Memory B cell (primary cell): ENCODE results near the gene LIMS2.

ENCODE experiments used
- ATAC-seq: fragments of 150-1000 bp; cut with Tn5 transposase; 2 replicates; pipeline ENCODE4 v1.10.0; 2021; ENCODE audit warnings: low read depth, mild to moderate bottlenecking, moderate library complexity
- DNase-seq, 2 donors: peaks; one replicate each; pipeline ENCODE4 v3.0.0; 2022; ENCODE audit warnings: low spot score in 2 of 2
- H3K27ac Mint-ChIP-seq: one replicate; pipeline ENCODE4 v1.8.0; 2022; ENCODE audit warnings: mild to moderate bottlenecking, moderate library complexity, mixed read lengths
- H3K27me3 Mint-ChIP-seq: one replicate; pipeline ENCODE4 v1.8.0; 2022; ENCODE audit warnings: mixed read lengths
- H3K36me3 Mint-ChIP-seq: one replicate; pipeline ENCODE4 v1.8.0; 2022; ENCODE audit warnings: mild to moderate bottlenecking, mixed read lengths
- H3K4me1 Mint-ChIP-seq: one replicate; pipeline ENCODE4 v1.8.0; 2022; ENCODE audit warnings: mixed read lengths
- H3K4me3 Mint-ChIP-seq: one replicate; pipeline ENCODE4 v1.8.0; 2022; ENCODE audit warnings: mild to moderate bottlenecking, moderate library complexity, mixed read lengths
- H3K9me3 Mint-ChIP-seq: one replicate; pipeline ENCODE4 v1.8.0; 2022; ENCODE audit warnings: mixed read lengths

Gene LIMS2

DNA sequence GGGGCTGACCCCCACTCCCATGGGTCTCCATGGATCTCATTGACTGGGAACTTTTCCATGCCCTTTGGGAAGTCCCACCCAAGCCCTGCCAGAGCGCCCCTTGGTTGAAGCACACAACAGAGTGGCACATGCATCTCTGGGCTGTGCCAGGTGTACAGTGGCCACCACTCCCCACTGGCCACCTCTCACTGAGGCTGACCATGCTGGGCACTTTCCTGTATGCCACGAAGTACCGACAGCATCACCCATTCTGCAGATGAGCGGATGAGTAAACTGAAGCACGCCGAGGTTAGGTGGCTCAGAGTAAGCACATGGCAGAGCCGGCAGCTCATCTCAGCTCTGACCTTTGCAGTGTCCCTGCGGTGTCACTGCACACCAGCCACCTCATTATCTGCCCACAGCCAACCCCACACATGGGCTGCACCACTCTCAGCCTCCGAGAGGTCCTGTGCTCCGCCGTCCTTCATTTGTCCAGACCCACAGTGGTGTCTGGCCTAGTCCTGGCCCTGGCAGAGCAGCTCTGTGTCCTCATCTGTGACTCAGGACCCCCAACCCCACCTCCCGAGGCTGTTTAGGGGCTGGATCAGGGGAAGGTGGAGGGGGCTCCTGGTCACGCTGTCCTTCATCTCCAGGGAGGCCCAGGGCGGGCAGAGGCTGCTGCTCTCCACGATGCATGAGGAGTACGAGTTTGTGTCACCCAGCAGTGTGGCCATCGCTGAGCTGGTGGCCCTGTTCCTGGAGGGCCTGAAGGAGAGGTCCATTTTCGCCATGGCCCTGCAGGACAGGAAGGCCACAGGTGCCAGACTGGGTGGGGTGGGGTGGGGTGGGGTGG is 47.4 kb downstream of the LIMS2 start:
- no peaks in the 10 kb centered on the region for H3K9me3 Mint-ChIP-seq
- no peak overlapping the region for H3K4me3 Mint-ChIP-seq
- H3K36me3 Mint-ChIP-seq: no peaks in the 10 kb centered on the region
- peaks cover 42% of the 10 kb centered on the region for H3K4me1 Mint-ChIP-seq
- no peak overlapping the region for H3K27ac Mint-ChIP-seq
- DNase-seq (no peak), ATAC-seq (no peak)
- no peaks in the 10 kb centered on the region for H3K27me3 Mint-ChIP-seq

DNA sequence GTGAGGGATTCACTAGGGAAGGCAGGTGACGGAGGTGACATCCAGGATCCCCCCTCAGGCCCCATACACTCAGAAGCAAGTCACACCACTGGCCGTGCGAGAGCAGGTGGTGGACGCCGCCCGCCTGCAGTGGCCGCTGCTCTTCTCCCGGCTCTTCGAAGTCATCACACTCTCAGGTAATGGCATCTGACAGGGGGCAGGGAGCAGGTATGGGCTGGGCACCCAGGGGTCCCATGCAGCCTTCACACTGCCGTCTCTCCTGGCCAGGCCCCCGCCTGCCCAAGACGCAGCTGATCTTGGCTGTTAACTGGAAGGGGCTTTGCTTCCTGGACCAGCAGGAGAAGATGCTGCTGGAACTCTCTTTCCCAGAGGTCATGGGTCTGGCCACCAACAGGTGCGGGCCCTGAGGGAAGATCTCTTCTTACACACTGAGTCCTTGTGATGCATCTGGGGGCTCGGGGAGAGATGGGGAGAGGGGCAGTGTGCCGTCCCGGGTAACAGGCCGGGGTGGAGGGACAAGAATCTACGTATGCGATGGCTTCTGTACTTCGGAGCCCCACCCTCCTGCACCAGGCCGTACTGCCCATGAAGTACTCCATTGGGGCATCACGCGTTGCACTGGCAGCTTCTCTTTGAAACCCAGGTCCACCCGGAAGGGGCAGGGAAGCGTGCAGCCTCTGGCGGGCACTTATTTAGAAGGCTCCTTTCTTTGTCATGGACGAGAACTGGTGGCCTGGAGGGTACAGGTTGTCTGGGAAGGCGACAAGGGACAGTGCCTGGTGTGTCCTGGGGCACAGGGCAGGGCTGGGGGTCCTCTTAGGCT is 48.2 kb downstream of the LIMS2 start:
- Mint-ChIP-seq H3K9me3 (no peaks in the 10 kb centered on the region), H3K4me1 (peaks cover 39% of the 10 kb centered on the region), H3K27me3 (no peaks in the 10 kb centered on the region), H3K27ac (no peak overlapping the region), H3K4me3 (no peak overlapping the region), H3K36me3 (no peaks in the 10 kb centered on the region)
- no peak for ATAC-seq
- DNase-seq: no peak

DNA sequence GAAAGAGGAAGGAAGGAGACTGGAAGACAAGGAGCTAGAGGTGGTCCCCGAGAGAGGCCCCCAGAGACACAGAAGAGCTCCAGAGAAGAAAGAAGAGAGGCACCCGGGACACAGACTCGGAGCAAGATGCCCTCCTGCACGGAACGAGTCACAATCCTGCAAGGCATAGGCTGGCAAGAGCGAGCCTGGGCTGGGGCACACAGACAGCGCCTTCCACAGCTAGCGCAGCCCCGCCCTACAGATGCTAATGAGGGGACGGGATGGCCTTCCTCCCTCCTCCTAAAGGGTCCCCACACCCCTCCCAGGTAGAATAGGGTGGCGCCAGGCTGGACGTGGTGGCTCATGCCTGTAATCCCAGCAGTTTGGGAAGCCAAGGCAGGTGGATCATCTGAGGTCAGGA is 49.2 kb downstream of the LIMS2 start:
- H3K27ac Mint-ChIP-seq: no peak overlapping the region
- DNase-seq: no peak
- no peak for ATAC-seq
- H3K36me3 Mint-ChIP-seq: no peaks in the 10 kb centered on the region
- peaks cover 45% of the 10 kb centered on the region for H3K4me1 Mint-ChIP-seq
- H3K4me3 Mint-ChIP-seq: no peak overlapping the region
- no peaks in the 10 kb centered on the region for H3K27me3 Mint-ChIP-seq
- H3K9me3 Mint-ChIP-seq: no peaks in the 10 kb centered on the region

DNA sequence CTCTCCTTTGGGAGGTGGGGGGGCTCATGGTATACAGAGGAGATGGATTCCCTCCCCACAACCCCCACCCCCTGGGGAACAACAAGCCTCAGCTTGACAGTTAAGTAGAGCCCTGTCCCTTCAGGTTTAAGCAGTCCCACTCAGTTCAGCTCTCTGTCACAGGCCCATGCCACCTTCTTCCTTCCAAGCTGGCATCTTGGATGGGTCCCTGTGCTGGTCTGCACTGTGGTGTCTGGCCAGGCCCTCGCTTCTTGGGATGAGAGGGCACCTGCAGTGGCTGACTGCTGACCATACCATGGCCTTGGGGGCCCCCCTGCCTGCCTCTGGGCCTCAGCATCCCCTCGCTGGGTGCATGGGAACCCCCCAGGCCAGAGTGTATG is 49.8 kb downstream of the LIMS2 start:
- Mint-ChIP-seq H3K9me3 (no peaks in the 10 kb centered on the region), H3K27me3 (no peaks in the 10 kb centered on the region), H3K36me3 (no peaks in the 10 kb centered on the region), H3K4me1 (peaks cover 40% of the 10 kb centered on the region), H3K27ac (no peak overlapping the region), H3K4me3 (no peak overlapping the region)
- DNase-seq: no peak
- no peak for ATAC-seq

DNA sequence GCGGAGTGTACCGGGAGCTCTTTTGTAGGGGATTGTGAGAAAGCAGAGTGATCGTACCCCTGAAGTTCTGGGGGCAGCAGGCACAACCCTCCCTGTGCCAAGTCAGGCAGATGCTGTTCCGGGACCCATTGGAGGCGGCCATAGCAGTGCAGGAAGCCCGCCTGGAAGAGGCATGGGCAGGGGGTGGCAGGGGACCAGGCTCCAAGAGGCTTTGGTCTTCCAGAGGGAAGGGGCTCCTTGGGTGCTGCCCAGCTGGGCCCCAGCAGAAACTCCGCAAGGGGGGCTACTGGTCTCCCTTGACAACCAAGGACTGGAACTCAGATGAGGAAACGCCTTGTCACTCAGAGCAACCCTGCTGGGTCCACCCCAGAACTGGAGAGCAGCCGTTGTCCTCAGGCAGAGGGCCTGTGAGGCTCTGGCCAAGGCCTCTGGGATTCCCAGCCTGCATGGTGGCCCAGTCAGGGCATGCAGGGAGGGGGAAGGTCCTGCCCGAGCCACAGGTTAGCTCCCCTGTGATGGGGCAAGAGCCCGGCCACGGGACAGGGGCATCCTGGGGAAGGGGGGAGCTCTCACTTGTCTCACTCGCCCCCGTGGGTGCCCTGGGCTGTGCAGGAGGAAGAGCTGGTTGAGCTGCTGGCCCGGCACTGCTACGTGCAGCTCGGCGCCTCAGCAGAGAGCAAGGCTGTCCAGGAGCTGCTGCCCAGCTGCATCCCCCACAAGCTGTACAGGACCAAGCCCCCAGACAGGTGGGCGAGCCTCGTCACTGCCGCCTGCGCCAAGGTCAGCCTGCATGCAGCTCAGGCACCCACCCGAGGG is 50.4 kb downstream of the LIMS2 start:
- Mint-ChIP-seq H3K4me1 (peaks cover 37% of the 10 kb centered on the region), H3K4me3 (no peak overlapping the region), H3K27me3 (no peaks in the 10 kb centered on the region), H3K36me3 (no peaks in the 10 kb centered on the region), H3K9me3 (no peaks in the 10 kb centered on the region), H3K27ac (no peak overlapping the region)
- ATAC-seq (no peak), DNase-seq (no peak)

DNA sequence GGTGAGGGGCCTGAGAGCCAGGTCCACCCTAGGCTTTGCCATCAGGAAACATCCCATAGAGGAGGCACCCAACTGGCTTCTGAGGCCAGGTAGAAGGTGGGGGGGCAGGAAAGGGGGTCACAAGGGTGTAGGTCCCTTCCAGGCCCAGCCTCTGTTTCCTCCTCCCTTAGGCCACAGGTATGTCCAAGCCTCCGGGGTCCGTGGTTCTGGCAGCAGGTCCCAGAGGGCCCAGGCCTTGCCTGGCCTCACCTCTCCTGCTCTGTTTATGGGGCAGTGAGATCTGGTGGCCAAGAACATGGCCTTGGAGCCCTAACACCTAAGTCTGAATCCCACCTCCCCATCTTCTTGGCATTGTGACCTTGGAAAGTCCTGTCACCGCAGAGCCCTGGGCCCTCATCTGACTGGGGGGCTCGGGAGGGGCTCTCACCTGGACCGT is 51.0 kb downstream of the LIMS2 start:
- ATAC-seq (no peak), DNase-seq (no peak)
- Mint-ChIP-seq H3K36me3 (no peaks in the 10 kb centered on the region), H3K4me3 (no peak overlapping the region), H3K9me3 (no peaks in the 10 kb centered on the region), H3K27ac (no peak overlapping the region), H3K27me3 (no peaks in the 10 kb centered on the region), H3K4me1 (peaks cover 38% of the 10 kb centered on the region)

DNA sequence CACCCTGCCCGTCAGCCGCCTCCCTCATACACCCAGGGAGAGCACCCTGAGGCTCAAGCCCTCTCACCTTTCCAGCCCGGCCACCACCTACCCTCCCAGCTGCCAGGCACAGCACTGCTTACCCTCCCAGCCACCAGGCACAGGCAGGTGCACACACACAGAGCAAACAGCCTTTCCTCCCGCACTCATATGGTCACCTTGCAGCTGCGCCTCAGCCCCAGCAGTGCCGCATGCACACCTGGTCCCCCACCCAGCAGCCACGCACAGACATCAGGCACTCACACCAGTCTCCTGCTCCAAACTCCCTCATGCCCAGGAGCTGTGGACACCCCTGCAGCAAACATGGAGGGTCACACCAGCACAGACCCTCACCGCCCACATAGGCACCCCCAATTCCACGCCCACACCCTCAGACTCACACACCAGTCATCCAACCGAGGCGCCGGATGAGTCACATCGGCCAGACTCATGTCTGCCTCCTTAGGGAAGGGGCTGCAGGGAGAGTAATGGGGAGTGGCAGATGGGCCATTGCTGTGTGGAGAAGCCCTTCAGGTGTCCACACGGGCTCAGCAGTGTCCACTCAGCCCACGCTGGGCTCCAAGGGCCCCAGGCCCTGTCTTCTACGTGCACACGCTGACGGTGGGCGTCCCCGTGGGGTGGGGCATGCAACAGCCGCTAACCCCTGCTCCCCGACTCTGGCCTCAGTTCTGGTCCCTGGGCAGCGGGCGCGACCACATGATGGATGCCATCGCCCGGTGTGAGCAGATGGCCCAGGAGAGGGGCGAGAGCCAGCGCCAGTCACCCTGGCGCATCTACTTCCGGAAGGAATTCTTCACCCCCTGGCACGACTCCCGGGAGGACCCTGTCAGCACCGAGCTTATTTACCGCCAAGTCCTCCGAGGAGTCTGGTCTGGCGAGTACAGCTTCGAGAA is 51.7 kb downstream of the LIMS2 start:
- Mint-ChIP-seq H3K36me3 (no peaks in the 10 kb centered on the region), H3K9me3 (no peaks in the 10 kb centered on the region), H3K4me3 (no peak overlapping the region), H3K27ac (no peak overlapping the region), H3K4me1 (peaks cover 36% of the 10 kb centered on the region), H3K27me3 (no peaks in the 10 kb centered on the region)
- DNase-seq: no peak
- no peak for ATAC-seq

DNA sequence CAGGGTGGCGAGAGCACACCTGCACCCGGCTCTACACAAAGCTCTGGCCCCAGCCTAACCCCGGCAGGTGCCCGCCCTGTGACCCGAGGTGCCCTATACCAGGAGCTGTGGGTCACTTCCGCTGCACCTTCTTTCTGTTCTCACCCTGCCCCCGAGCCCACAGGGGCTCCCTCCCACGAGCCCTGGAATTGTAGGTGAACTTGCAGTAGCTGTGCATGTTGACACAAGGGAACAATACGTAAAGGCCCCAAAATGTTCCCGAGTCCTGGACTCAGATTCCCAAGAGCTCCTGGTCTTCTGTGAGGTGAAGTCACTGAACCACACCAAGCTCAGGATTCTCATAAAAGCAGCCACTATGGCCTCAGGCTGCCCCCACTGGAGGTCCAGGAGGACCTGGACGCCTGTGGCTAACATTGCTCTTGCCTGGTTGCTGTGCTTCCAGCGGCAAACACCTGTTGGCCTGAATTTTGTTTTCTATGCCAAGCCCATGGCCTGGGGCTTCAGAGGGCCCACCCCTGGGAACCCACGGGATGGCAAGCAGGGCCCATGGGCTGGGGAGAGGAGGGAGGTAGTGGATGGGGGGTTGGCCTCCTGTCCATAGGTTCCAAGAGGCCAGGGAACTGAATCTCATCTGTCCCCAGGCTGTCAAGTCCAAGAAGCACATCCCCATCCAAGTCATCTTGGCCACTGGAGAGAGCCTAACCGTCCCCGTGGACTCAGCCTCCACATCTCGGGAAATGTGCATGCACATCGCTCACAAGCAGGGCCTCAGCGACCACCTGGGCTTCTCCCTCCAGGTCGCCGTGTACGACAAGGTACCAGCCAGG is 52.6 kb downstream of the LIMS2 start:
- peak overlapping the region; percentile 8 for H3K4me3 Mint-ChIP-seq
- no peaks in the 10 kb centered on the region for H3K27me3 Mint-ChIP-seq
- H3K27ac Mint-ChIP-seq: no peak overlapping the region
- H3K9me3 Mint-ChIP-seq: no peaks in the 10 kb centered on the region
- no peaks in the 10 kb centered on the region for H3K36me3 Mint-ChIP-seq
- ATAC-seq: no peak
- H3K4me1 Mint-ChIP-seq: peaks cover 37% of the 10 kb centered on the region
- DNase-seq: no peak

DNA sequence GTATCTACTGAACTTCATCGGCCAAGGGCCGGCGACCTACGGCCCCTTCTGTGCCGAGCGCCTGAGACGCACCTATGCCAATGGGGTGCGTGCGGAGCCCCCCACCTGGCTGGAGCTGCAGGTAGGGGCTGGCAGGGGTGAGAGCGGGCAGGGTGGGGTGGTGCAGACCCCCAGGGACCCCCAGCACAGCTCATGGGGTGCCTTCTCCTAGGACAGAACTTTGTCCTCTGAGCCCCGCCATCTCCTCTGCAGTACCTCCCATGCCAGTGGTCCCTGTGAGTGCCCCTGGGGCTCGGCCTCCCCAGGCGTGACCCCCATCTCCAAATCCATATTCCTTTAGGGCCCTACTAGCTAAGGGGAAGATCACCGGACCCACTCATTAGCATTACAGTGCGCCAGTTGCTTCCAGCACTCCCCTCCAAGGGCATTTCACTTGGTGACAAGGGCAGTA is 53.3 kb downstream of the LIMS2 start:
- no peaks in the 10 kb centered on the region for H3K36me3 Mint-ChIP-seq
- no peak overlapping the region for H3K27ac Mint-ChIP-seq
- H3K4me1 Mint-ChIP-seq: peaks cover 36% of the 10 kb centered on the region
- no peaks in the 10 kb centered on the region for H3K27me3 Mint-ChIP-seq
- ATAC-seq (no peak), DNase-seq (no peak)
- no peaks in the 10 kb centered on the region for H3K9me3 Mint-ChIP-seq
- H3K4me3 Mint-ChIP-seq: no peak overlapping the region

DNA sequence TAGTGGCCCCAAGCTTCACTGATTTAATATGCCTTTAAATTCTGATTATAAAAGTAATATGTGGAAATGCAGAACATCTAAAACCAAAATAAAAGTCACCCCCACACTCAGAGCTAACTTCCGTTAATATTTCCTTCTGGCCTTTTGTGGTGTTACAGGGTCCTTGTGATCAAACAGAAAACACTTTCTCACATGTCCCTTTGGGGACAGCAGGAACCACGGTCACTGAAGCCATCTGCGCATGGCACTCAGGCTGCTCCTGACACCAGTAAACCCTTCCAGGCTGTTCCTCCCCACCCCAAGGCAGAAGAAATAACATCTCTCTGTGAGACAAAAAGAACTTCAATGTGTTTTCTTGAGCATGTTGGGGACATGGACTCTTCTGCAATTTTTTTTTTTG is 54.5 kb downstream of the LIMS2 start:
- Mint-ChIP-seq H3K27ac (no peak overlapping the region), H3K4me3 (peak overlapping the region; percentile 61), H3K9me3 (no peaks in the 10 kb centered on the region), H3K27me3 (no peaks in the 10 kb centered on the region), H3K4me1 (peaks cover 34% of the 10 kb centered on the region), H3K36me3 (no peaks in the 10 kb centered on the region)
- ATAC-seq (peak; percentile 87), DNase-seq (no peak)

DNA sequence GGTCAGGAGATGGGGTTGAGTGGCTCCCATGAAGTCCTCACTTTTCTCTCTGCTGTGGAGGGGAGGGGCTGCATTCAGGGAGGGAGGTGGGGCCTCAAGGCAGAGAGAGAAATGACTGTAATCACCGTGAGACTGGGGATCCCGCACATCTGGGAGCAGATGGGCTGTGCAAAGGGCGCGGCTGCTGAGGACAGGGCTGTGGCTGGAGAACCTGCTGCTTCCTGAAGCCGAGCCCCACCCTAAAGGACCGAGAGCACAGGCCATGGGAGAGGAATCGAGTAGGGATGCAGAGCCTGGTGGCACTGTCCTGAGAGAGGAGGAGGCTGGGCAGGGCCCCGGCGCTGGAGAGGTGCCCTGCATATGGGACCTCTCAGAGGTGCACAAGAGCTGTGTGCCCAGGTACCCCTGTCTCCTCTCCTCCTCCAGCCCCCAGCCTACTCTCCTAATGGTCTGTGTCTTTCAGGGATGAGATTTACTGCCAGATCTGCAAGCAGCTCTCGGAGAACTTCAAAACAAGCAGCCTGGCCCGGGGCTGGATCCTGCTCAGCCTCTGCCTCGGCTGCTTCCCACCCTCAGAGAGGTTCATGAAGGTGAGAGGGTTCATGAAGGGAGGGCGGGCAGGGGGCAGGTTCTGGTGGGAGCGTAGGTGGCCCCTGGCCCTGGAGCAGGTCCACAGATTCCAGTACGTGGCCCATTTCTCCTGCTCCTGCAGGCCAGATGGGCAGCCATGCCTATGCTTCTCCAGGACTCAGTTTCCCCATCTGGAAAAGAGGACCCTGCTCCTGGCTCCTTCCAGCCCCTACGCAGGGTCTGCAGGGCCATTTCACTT is 55.2 kb downstream of the LIMS2 start:
- Mint-ChIP-seq H3K36me3 (no peaks in the 10 kb centered on the region), H3K4me1 (peaks cover 34% of the 10 kb centered on the region), H3K27ac (peak overlapping the region; percentile 54), H3K4me3 (peak overlapping the region; percentile 76), H3K9me3 (no peaks in the 10 kb centered on the region), H3K27me3 (no peaks in the 10 kb centered on the region)
- peak; percentile 25 for ATAC-seq
- DNase-seq: peak in 1 of 2 donors; percentile 19

DNA sequence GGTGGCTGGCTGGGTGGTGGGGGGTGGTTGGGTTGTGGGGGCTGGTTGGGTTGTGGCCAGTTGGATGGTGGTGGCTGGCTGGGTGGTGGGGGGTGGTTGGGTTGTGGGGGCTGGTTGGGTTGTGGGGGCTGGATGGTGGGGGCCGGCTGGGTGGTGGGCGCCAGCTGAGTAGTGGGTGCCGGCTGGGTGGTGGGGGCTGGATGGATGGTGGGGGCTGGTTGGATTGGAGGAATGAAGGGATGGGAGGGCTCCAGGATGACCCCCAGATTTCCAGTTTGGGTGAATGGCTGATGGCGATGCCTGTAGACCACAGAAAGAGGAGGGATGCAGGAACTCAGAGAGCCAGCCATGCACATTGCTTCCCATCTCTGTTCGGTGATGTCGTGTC is 56.1 kb downstream of the LIMS2 start:
- Mint-ChIP-seq H3K27me3 (no peaks in the 10 kb centered on the region), H3K9me3 (no peaks in the 10 kb centered on the region), H3K4me3 (peak overlapping the region; percentile 76), H3K36me3 (no peaks in the 10 kb centered on the region), H3K4me1 (peaks cover 31% of the 10 kb centered on the region), H3K27ac (peak overlapping the region; percentile 54)
- DNase-seq (peak in 1 of 2 donors; percentile 5), ATAC-seq (no peak)
